Stimulated activated CD4-positive, alpha-beta T cell treated with anti-CD3 and anti-CD28 coated beads, Interleukin-15, amount 100 ng/mL, for 1 hour (primary cell): ENCODE data around the gene NUP210L.
"Not testable (repeated sequence)": the region's sequence is repeated elsewhere in the genome, so short reads cannot be mapped to it uniquely, and the experiment has no call there.

ENCODE experiments used
- DNase-seq, 2 donors: peaks; one replicate each; pipeline ENCODE4 v3.0.0-alpha.2; 2020; ENCODE audit warnings: low read depth in 1 of 2, low spot score in 1 of 2

The NUP210L gene

GRCh38 chr1:154100141-154100540, 54.7 kb downstream of the NUP210L start:
- not testable (repeated sequence) for DNase-seq

- no peak for DNase-seq
These were observed 57.0 kb downstream of the NUP210L start for GRCh38 chr1:154097873-154098272.

- no peak for DNase-seq
These were observed 59.3 kb downstream of the NUP210L start for GRCh38 chr1:154095456-154096060.

- DNase-seq, result no peak
These were observed 60.5 kb downstream of the NUP210L start for GRCh38 chr1:154094411-154094810.

- no peak for DNase-seq
These were observed 61.2 kb downstream of the NUP210L start for GRCh38 chr1:154093699-154094098.

GRCh38 chr1:154091706-154092105, 63.2 kb downstream of the NUP210L start:
- no peak for DNase-seq

- DNase-seq, result no peak
These were observed 67.3 kb downstream of the NUP210L start for GRCh38 chr1:154087574-154087973.

GRCh38 chr1:154083057-154083456, 71.8 kb downstream of the NUP210L start:
- not testable (repeated sequence) for DNase-seq

GRCh38 chr1:154081386-154082126, 73.3 kb downstream of the NUP210L start:
- DNase-seq, result no peak

- no peak for DNase-seq
These were observed 78.5 kb downstream of the NUP210L start for GRCh38 chr1:154076413-154076812.

GRCh38 chr1:154075746-154076145, 79.1 kb downstream of the NUP210L start:
- no peak for DNase-seq

- DNase-seq, result no peak
These were observed 92.6 kb downstream of the NUP210L start for GRCh38 chr1:154062309-154062708.

- DNase-seq, result not testable (repeated sequence)
These were observed 107.4 kb downstream of the NUP210L start for GRCh38 chr1:154047436-154047835.

GRCh38 chr1:154033697-154034096, 121.2 kb downstream of the NUP210L start:
- not testable (repeated sequence) for DNase-seq

GRCh38 chr1:154019940-154020339, 134.9 kb downstream of the NUP210L start:
- DNase-seq, result no peak

GRCh38 chr1:154019269-154019668, 135.6 kb downstream of the NUP210L start:
- no peak for DNase-seq

GRCh38 chr1:154014154-154014907, 140.5 kb downstream of the NUP210L start:
- DNase-seq, result no peak

- not testable (repeated sequence) for DNase-seq
These were observed 142.3 kb downstream of the NUP210L start for GRCh38 chr1:154012543-154012942.

- DNase-seq, result no peak
These were observed 142.7 kb downstream of the NUP210L start for GRCh38 chr1:154012129-154012528.

GRCh38 chr1:154006136-154006535, 148.7 kb downstream of the NUP210L start:
- no peak for DNase-seq

GRCh38 chr1:154000420-154000819, 154.5 kb downstream of the NUP210L start:
- DNase-seq, result no peak

GRCh38 chr1:153996882-153997281, 158.0 kb downstream of the NUP210L start:
- DNase-seq, result not testable (repeated sequence)
